Neuronal stem cell (in vitro differentiated cells): ENCODE measurements around the gene FOXE1.

Experiments
- DNase-seq: peaks from one replicate; pipeline ENCODE4 v3.0.0-alpha.2; 2013; ENCODE audit warnings: low spot score
- H2AFZ ChIP-seq: one replicate; pipeline ENCODE4 v1.6.1; 2013; ENCODE audit warnings: mild to moderate bottlenecking, low read length, inconsistent platforms
- H2AK5ac ChIP-seq: 2 replicates; pipeline ENCODE4 v1.6.1; 2013; ENCODE audit warnings: low read depth, mild to moderate bottlenecking, inconsistent platforms, low read length, moderate library complexity, mixed read lengths
- H2BK120ac ChIP-seq: 2 replicates; pipeline ENCODE4 v1.6.1; 2013; ENCODE audit warnings: low read depth, mild to moderate bottlenecking, inconsistent platforms, low read length, moderate library complexity, mixed read lengths
- H2BK12ac ChIP-seq: one replicate; pipeline ENCODE4 v1.6.1; 2013; ENCODE audit warnings: low read length, inconsistent platforms
- H2BK15ac ChIP-seq: 2 replicates; pipeline ENCODE4 v1.6.1; 2013; ENCODE audit warnings: mild to moderate bottlenecking, low read length, inconsistent platforms, mixed read lengths
- H2BK5ac ChIP-seq: one replicate; pipeline ENCODE4 v1.6.1; 2013; ENCODE audit warnings: inconsistent platforms, mild to moderate bottlenecking, low read length, moderate library complexity
- H3K14ac ChIP-seq: one replicate; pipeline ENCODE4 v1.6.1; 2013; ENCODE audit warnings: low read length, inconsistent platforms
- H3K18ac ChIP-seq: 2 replicates; pipeline ENCODE4 v1.6.1; 2013; ENCODE audit warnings: low read length, inconsistent platforms
- H3K23ac ChIP-seq: 2 replicates; pipeline ENCODE4 v1.6.1; 2013; ENCODE audit warnings: low read depth, mild to moderate bottlenecking, mixed read lengths, low read length, inconsistent platforms; ENCODE audit not compliant: poor library complexity
- H3K27ac ChIP-seq: replicated peaks from 3 replicates; pipeline ENCODE4 v1.5.1; 2013; ENCODE audit warnings: low read length, inconsistent platforms
- H3K27me3 ChIP-seq, 3 experiments: 2 replicates each; pipeline ENCODE4 v1.6.1; 2013; ENCODE audit warnings: low read length in 3 of 3, mild to moderate bottlenecking in 2 of 3, inconsistent platforms in 1 of 3, low read depth in 1 of 3, mixed read lengths in 1 of 3, moderate library complexity in 1 of 3; ENCODE audit not compliant: control insufficient read depth in 3 of 3, insufficient read depth in 3 of 3
- H3K36me3 ChIP-seq, 2 donors: replicated peaks in 1 of 2; 2 replicates each; pipeline ENCODE4 v1.6.1; 2013; ENCODE audit warnings: low read length in 2 of 2; ENCODE audit not compliant: control insufficient read depth in 2 of 2, insufficient read depth in 2 of 2
- H3K4ac ChIP-seq: 2 replicates; pipeline ENCODE4 v1.6.1; 2013; ENCODE audit warnings: inconsistent platforms, mild to moderate bottlenecking, low read length, moderate library complexity
- H3K4me1 ChIP-seq, 2 donors: 1 replicate in 1 of 2; 2 replicates in 1 of 2; pipeline ENCODE4 v1.6.1; 2013; ENCODE audit warnings: low read length in 2 of 2, low read depth in 1 of 2; ENCODE audit not compliant: control insufficient read depth in 2 of 2, insufficient read depth in 1 of 2
- H3K4me2 ChIP-seq: one replicate; pipeline ENCODE4 v1.6.1; 2013; ENCODE audit warnings: mild to moderate bottlenecking, low read length, inconsistent platforms; ENCODE audit not compliant: insufficient read depth, poor library complexity, severe bottlenecking
- H3K4me3 ChIP-seq, 2 donors: 2 replicates each; pipeline ENCODE4 v1.5.1; 2013; ENCODE audit warnings: low read length in 2 of 2, mild to moderate bottlenecking in 2 of 2, inconsistent platforms in 1 of 2, moderate library complexity in 1 of 2
- H3K79me1 ChIP-seq: one replicate; pipeline ENCODE4 v1.6.1; 2013; ENCODE audit warnings: low read depth, mild to moderate bottlenecking, inconsistent platforms, low read length, moderate library complexity
- H3K9ac ChIP-seq: one replicate; pipeline ENCODE4 v1.6.1; 2013; ENCODE audit warnings: mild to moderate bottlenecking, low read depth, low read length, inconsistent platforms; ENCODE audit not compliant: poor library complexity
- H3K9me3 ChIP-seq, 2 donors: replicated peaks in 1 of 2; 2 replicates each; pipeline versions ENCODE3 to v1.6.1; 2013; ENCODE audit warnings: low read length in 2 of 2, mild to moderate bottlenecking in 2 of 2, inconsistent platforms in 1 of 2, low read depth in 1 of 2, mixed read lengths in 1 of 2, moderate library complexity in 1 of 2; ENCODE audit not compliant: control insufficient read depth in 2 of 2, insufficient read depth in 1 of 2
- H4K8ac ChIP-seq: one replicate; pipeline ENCODE4 v1.6.1; 2013; ENCODE audit warnings: low read depth, mild to moderate bottlenecking, inconsistent platforms, low read length, moderate library complexity
- H4K91ac ChIP-seq: one replicate; pipeline ENCODE4 v1.6.1; 2013; ENCODE audit warnings: low read length, low read depth, mild to moderate bottlenecking, inconsistent platforms; ENCODE audit not compliant: poor library complexity
- WGBS, 2 donors: extraction: QIAGEN DNeasy Blood & Tissue Kit; methylation state at CpG; one replicate each; pipeline ENCODE4 v1.1.7; 2013; ENCODE audit warnings: missing lambda C conversion rate in 2 of 2, mixed read lengths in 1 of 2; ENCODE audit not compliant: insufficient read length in 2 of 2, insufficient replicate concordance in 1 of 2; ENCODE audit errors: extremely low coverage in 2 of 2; 5-methylcytosine and 5-hydroxymethylcytosine counted together

The FOXE1 gene

GRCh38 chr9:97903177-97903576 lies 50.2 kb downstream of the FOXE1 start:
- no peak overlapping the region for H2BK12ac ChIP-seq
- H4K8ac ChIP-seq, result no peak overlapping the region
- no peak for DNase-seq
- no peak overlapping the region for H2BK5ac ChIP-seq
- no peak overlapping the region for H2AK5ac ChIP-seq
- no peak overlapping the region for H3K27ac ChIP-seq
- H4K91ac ChIP-seq, result no peak overlapping the region
- H3K4me3 ChIP-seq, result no peak overlapping the region
- H3K14ac ChIP-seq, result no peak overlapping the region
- no peak overlapping the region for H3K4me2 ChIP-seq
- H3K23ac ChIP-seq, result no peak overlapping the region
- peaks cover 4 to 8% of the 10 kb centered on the region in 2 donors for H3K36me3 ChIP-seq
- no peak overlapping the region for H2BK15ac ChIP-seq
- no peak overlapping the region for H3K9ac ChIP-seq
- H3K4me1 ChIP-seq, result no peaks in the 10 kb centered on the region
- H3K18ac ChIP-seq, result no peak overlapping the region
- H3K9me3 ChIP-seq, result no peaks in the 10 kb centered on the region
- WGBS, 2 donors, result no CpG with 5 or more reads among the region's 1 CpG
- H3K79me1 ChIP-seq, result no peaks in the 10 kb centered on the region
- H3K27me3 ChIP-seq, result no peaks in the 10 kb centered on the region
- H3K4ac ChIP-seq, result no peak overlapping the region
- H2BK120ac ChIP-seq, result no peak overlapping the region
- H2AFZ ChIP-seq, result no peak overlapping the region

- DNase-seq, result no peak
- Histone ChIP-seq H2BK120ac (no peak overlapping the region), H4K91ac (no peak overlapping the region)
These were observed 51.7 kb downstream of the FOXE1 start for GRCh38 chr9:97904725-97905124.

GRCh38 chr9:97905228-97905627 lies 52.2 kb downstream of the FOXE1 start:
- Histone ChIP-seq H3K27me3 (no peaks in the 10 kb centered on the region), H3K9ac (no peak overlapping the region), H2BK120ac (no peak overlapping the region), H3K36me3 (peaks cover 7 to 19% of the 10 kb centered on the region in 2 donors), H3K4me2 (no peak overlapping the region), H3K27ac (no peak overlapping the region), H2BK15ac (no peak overlapping the region), H3K79me1 (no peaks in the 10 kb centered on the region), H3K4ac (no peak overlapping the region), H3K18ac (no peak overlapping the region), H3K4me1 (no peaks in the 10 kb centered on the region), H2AK5ac (no peak overlapping the region), H2AFZ (no peak overlapping the region), H3K9me3 (no peaks in the 10 kb centered on the region), H3K14ac (no peak overlapping the region), H4K91ac (no peak overlapping the region), H3K4me3 (no peak overlapping the region), H2BK5ac (no peak overlapping the region), H4K8ac (no peak overlapping the region), H2BK12ac (no peak overlapping the region), H3K23ac (no peak overlapping the region)
- no peak for DNase-seq
- no CpG with 5 or more reads among the region's 2 CpGs for WGBS, 2 donors

More at GRCh38 chr9:97904725-97905124, 51.7 kb downstream of the FOXE1 start:
- peaks cover 4 to 14% of the 10 kb centered on the region in 2 donors for H3K36me3 ChIP-seq
- H3K4ac ChIP-seq, result no peak overlapping the region
- H3K4me3 ChIP-seq, result no peak overlapping the region
- no peak overlapping the region for H3K23ac ChIP-seq
- H2AK5ac ChIP-seq, result no peak overlapping the region
- no peak overlapping the region for H3K14ac ChIP-seq
- no CpG with 5 or more reads among the region's 9 CpGs for WGBS, 2 donors
- H3K79me1 ChIP-seq, result no peaks in the 10 kb centered on the region
- no peak overlapping the region for H3K27ac ChIP-seq
- no peak overlapping the region for H4K8ac ChIP-seq
- H2BK12ac ChIP-seq, result no peak overlapping the region
- H2BK15ac ChIP-seq, result no peak overlapping the region
- no peak overlapping the region for H3K9ac ChIP-seq
- no peaks in the 10 kb centered on the region for H3K4me1 ChIP-seq
- H3K9me3 ChIP-seq, result no peaks in the 10 kb centered on the region
- H3K18ac ChIP-seq, result no peak overlapping the region
- no peaks in the 10 kb centered on the region for H3K27me3 ChIP-seq
- H3K4me2 ChIP-seq, result no peak overlapping the region
- no peak overlapping the region for H2BK5ac ChIP-seq
- no peak overlapping the region for H2AFZ ChIP-seq
